Measurements from ENCODE around the gene TBX3.

GRCh38 chr12:114664651-114665320 lies 19.2 kb downstream of the TBX3 start:
- TF ChIP-seq PAX8 (IDR thresholded peaks at IDR 0.05) = no peak
- TF ChIP-seq PKNOX1 (IDR thresholded peaks at IDR 0.05) = no peak
- TF ChIP-seq, protein P1, sequence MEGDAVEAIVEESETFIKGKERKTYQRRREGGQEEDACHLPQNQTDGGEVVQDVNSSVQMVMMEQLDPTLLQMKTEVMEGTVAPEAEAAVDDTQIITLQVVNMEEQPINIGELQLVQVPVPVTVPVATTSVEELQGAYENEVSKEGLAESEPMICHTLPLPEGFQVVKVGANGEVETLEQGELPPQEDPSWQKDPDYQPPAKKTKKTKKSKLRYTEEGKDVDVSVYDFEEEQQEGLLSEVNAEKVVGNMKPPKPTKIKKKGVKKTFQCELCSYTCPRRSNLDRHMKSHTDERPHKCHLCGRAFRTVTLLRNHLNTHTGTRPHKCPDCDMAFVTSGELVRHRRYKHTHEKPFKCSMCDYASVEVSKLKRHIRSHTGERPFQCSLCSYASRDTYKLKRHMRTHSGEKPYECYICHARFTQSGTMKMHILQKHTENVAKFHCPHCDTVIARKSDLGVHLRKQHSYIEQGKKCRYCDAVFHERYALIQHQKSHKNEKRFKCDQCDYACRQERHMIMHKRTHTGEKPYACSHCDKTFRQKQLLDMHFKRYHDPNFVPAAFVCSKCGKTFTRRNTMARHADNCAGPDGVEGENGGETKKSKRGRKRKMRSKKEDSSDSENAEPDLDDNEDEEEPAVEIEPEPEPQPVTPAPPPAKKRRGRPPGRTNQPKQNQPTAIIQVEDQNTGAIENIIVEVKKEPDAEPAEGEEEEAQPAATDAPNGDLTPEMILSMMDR (IDR thresholded peaks at IDR 0.05 in 2 of 3, conservative IDR thresholded peaks at IDR 0.05 in 1 of 3; ENCODE audit: control insufficient read depth in 2 of 3, extremely low read depth in 1 of 3, insufficient read depth in 1 of 3, low read depth in 3 of 3, low read length in 3 of 3) = no peak
- TF ChIP-seq POLR2AphosphoS5 (IDR thresholded peaks at IDR 0.05; ENCODE audit: low read length) = no peak
- TF ChIP-seq SRF (IDR thresholded peaks at IDR 0.05; ENCODE audit: low read depth in 2 of 2, low read length in 2 of 2) = no peak
- TF ChIP-seq RAD21 (IDR thresholded peaks at IDR 0.05; ENCODE audit: insufficient read depth, low read depth, low read length) = no peak
- TF ChIP-seq, protein P2, sequence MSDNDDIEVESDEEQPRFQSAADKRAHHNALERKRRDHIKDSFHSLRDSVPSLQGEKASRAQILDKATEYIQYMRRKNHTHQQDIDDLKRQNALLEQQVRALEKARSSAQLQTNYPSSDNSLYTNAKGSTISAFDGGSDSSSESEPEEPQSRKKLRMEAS (IDR thresholded peaks at IDR 0.05; ENCODE audit: low read depth, low read length) = no peak
- TF ChIP-seq SMC3 (IDR thresholded peaks at IDR 0.05; ENCODE audit: borderline replicate concordance, low read length) = no peak
- TF ChIP-seq HDGF (IDR thresholded peaks at IDR 0.05) = no peak
- no peak for TF ChIP-seq CBX3 (IDR thresholded peaks at IDR 0.05; ENCODE audit: borderline replicate concordance, low read depth)
- no peak for TF ChIP-seq SUPT20H (IDR thresholded peaks at IDR 0.05; ENCODE audit: borderline replicate concordance, control insufficient read depth, low read depth, low read length)
- TF ChIP-seq IKZF2 (IDR thresholded peaks at IDR 0.05) = no peak
- no peak for TF ChIP-seq RFX5 (IDR thresholded peaks at IDR 0.05; ENCODE audit: low read depth, low read length)
